ENCODE measurements around the gene IRS1. TPM values are rescaled to one million over a fixed set of nuclear protein-coding genes. Genes with fewer than 3 reads are reported as not detected.

The IRS1 gene
- total and polyA plus RNA-seq, 12 donors: 10.0 to 55.7 (median 25.0) TPM

GRCh38 chr2:226730481-226730880, 69.1 kb downstream of the IRS1 start:
- Histone ChIP-seq H3K4me3 (no peak overlapping the region), H3K36me3 (replicated peaks in 1 of 2) (no peaks in the 10 kb centered on the region), H3K27me3 (no peaks in the 10 kb centered on the region), H3K27ac (no peak overlapping the region), H3K4me1 (replicated peaks in 1 of 2) (peaks cover 10 to 21% of the 10 kb centered on the region in 2 donors), H3K9me3 (replicated peaks in 1 of 3) (no peaks in the 10 kb centered on the region)
- TF ChIP-seq POLR2A (IDR thresholded peaks at IDR 0.05): no peak
- peak in 3 of 6 experiments; percentile 31 to 48 (median 35) for TF ChIP-seq CTCF (IDR thresholded peaks at IDR 0.05)
- peak in 6 of 7 donors; percentile 29 to 75 (median 55) for DNase-seq
- intact Hi-C loops (cut with DNase I): no loop called here
- WGBS, 4 donors: 68 to 94% (median 73%) methylated on average over 4 of the region's 4 CpGs

- no peak overlapping the region for H3K27ac ChIP-seq
- intact Hi-C loops (cut with DNase I): no loop called here
- no peaks in the 10 kb centered on the region for H3K36me3 ChIP-seq (replicated peaks in 1 of 2)
- no peak for TF ChIP-seq CTCF (IDR thresholded peaks at IDR 0.05)
- TF ChIP-seq POLR2A (IDR thresholded peaks at IDR 0.05): no peak
- 90 to 100% (median 93%) methylated on average over 1 of the region's 1 CpG for WGBS, 4 donors
- H3K4me1 ChIP-seq (replicated peaks in 1 of 2): peaks cover 10 to 25% of the 10 kb centered on the region in 2 donors
- no peak for DNase-seq
- H3K4me3 ChIP-seq: no peak overlapping the region
- H3K27me3 ChIP-seq: no peaks in the 10 kb centered on the region
- H3K9me3 ChIP-seq (replicated peaks in 1 of 3): no peaks in the 10 kb centered on the region
These were observed 70.6 kb downstream of the IRS1 start for GRCh38 chr2:226728996-226729395.

- WGBS, 4 donors: 49 to 89% (median 64%) methylated on average over 1 of the region's 1 CpG
- Histone ChIP-seq H3K4me3 (no peak overlapping the region), H3K27ac (no peak overlapping the region), H3K4me1 (replicated peaks in 1 of 2) (peaks cover 0 to 12% of the 10 kb centered on the region in 2 donors), H3K36me3 (replicated peaks in 1 of 2) (no peaks in the 10 kb centered on the region), H3K9me3 (replicated peaks in 1 of 3) (no peaks in the 10 kb centered on the region), H3K27me3 (no peaks in the 10 kb centered on the region)
- TF ChIP-seq CTCF (IDR thresholded peaks at IDR 0.05) (no peak), POLR2A (IDR thresholded peaks at IDR 0.05) (no peak)
- DNase-seq: no peak
- intact Hi-C loops (cut with DNase I): no loop called here
These were observed 72.4 kb downstream of the IRS1 start for GRCh38 chr2:226727251-226727650.

GRCh38 chr2:226726546-226726945, 73.1 kb downstream of the IRS1 start:
- intact Hi-C loops (cut with DNase I): no loop called here
- TF ChIP-seq CTCF (IDR thresholded peaks at IDR 0.05) (no peak), POLR2A (IDR thresholded peaks at IDR 0.05) (no peak)
- Histone ChIP-seq H3K27me3 (no peaks in the 10 kb centered on the region), H3K4me3 (no peak overlapping the region), H3K27ac (peak overlapping the region in 1 of 5 donors; percentile 5), H3K9me3 (replicated peaks in 1 of 3) (no peaks in the 10 kb centered on the region), H3K4me1 (replicated peaks in 1 of 2) (peaks cover 0 to 12% of the 10 kb centered on the region in 2 donors), H3K36me3 (replicated peaks in 1 of 2) (no peaks in the 10 kb centered on the region)
- 80 to 95% (median 90%) methylated on average over 2 of the region's 2 CpGs for WGBS, 4 donors
- DNase-seq: no peak
